ENCODE measurements around the gene FANCI.

- TF ChIP-seq CTCF (IDR thresholded peaks at IDR 0.05) (no peak), EZH2phosphoT487 (IDR thresholded peaks at IDR 0.05) (no peak)
These were observed 45.6 kb upstream of the FANCI start for GRCh38 chr15:89198196-89198595.

Data from neural progenitor cell (in vitro differentiated cells).